ENCODE results near the gene DNAJB6.

The DNAJB6 gene

DNA sequence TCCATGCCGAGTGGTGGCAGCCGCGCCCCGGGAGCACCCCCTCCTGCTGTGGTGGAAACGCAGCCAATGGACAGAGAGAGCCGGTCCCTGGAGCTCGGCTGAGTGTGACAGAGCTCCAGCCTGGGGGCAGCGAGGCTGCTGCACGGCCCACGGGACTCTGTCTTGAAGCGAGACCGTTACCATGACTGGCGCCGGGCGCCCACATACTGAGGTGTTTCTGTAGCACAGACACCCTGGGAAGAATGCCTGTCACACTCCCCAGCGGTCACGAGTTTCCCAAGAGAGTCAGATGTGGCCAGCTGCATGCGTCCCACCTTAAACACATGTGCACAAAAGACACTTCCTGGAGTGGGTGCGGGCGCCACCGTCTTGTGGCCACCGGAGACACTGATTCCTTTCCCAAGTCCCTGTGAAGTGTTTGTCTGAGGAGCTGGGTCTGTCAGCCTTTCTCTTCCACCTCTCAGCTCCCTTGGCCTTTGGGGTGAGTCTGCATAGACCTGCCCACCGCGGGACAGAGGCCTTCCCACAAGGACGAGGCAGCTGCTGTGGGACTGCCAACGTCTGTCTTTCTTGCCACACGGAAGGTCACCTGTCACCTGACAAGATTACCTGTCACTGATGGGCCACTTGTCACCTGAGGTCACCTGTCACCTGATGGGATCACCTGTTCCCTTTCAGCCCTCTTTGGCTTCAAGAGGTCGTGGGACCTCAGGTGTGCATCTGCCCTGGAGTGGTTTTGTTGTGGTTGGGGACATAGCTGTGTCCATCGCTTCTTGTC, 94.6 kb downstream of the DNAJB6 start:
- DNase-seq: no peak

DNA sequence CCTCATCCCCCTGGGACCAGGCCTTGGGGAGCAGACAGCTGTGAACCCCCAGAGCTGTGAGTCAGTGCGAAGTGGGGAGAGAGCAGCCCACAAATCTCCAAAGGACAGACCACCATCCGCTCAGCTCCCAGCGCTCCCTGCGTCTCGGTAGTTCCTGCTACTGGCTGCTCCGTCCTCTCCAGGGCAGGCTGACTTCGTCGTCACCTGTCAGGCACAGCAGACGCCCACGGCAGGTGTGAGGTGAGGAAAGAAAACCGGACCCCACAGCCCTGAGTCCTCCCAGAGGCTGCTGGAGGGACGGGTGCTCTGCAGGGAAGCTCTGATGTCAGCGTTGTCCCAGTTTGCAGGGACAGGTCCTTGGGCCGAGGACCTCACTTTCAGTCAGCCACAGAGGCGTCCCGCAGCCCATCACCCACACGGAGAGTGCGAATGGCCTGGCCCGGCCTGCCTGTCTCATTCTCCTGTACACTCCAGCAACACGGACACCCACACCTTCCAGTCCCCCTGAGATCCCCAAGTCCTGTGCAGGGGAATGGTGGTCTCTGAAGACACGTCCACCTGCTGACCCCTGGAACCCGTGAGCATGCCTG, 95.2 kb downstream of the DNAJB6 start:
- no peak for DNase-seq

DNA sequence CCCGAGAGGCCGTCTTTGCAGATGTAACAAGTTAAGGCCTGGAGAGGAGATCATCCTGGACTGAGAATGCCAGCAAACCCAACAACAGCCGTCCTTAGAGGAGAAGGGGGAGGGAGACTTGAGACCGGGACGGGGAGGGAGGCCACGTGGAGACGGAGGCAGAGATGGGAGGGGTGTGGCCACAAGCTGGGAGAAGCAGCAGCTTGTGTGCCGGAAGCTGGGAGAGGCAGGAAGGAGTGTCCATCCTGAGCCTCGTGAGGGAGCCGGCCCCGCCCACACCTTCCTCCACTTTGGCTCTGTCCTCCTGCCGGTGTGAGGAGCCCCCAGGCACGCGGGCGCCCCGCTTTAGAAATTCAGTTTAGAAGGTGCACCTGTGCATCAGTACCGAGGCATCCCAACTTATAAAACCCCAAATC, 95.7 kb downstream of the DNAJB6 start:
- DNase-seq: peak; percentile 74

DNA sequence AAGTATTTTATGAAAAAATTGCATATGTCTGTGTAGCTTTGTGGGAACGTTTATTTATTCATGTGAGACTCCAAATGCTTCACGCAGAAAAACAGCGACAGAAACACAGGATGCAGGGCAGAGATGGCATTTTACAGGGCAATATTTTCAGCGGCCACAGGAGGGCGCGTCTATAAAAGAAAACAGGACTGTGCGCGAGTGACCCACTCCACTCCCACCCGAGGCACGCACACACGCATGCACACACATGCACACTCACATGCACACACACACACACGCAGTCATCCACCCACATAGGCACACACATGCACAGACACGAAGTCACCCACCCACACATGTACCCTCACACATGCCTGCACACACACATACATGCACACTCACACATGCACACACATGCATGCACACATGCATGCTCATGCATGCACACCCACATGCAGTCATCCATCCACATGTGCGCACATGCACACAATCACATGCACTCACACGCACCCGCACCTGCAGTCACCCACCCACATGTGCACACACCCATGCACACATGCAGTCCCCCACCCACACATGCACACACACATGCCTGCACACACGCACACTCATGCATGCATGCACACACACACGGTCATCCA, 96.3 kb downstream of the DNAJB6 start:
- peak; percentile 87 for DNase-seq

DNA sequence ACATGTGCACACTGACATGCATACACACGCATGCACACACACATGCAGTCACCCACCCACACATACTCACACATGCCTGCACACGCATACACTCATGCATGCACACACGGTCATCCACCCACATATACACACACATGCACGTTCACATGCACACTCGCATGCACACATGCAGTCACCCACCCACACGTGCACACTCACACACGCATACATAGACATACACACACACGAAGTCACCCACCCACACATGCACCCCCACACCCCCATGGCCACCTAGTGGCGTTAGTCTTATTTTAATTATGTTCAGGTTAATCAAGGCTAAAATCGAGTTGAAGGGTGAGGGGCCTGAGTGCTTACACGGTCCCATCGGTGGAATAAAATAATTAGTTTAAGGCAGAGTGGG, 96.8 kb downstream of the DNAJB6 start:
- DNase-seq: no peak

DNA sequence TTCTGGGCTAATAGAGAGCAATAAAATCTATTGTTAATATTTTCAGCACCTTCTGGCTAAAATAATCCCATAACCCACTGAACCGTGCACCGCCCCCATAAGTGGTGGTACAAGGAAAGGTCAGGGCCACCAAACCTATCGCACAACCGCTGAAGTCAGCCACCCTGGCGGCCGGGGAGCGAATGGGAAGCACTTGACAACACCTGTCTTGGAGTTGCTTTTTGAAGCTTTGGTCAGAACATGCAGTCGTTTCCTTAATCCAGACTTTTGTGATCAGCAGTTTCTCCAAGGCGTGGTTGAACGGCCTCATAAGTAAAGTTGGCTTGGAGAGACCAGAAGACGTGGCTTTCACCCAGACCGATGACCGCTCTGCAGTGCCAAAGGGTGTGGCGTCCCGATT, 97.4 kb downstream of the DNAJB6 start:
- no peak for DNase-seq

DNA sequence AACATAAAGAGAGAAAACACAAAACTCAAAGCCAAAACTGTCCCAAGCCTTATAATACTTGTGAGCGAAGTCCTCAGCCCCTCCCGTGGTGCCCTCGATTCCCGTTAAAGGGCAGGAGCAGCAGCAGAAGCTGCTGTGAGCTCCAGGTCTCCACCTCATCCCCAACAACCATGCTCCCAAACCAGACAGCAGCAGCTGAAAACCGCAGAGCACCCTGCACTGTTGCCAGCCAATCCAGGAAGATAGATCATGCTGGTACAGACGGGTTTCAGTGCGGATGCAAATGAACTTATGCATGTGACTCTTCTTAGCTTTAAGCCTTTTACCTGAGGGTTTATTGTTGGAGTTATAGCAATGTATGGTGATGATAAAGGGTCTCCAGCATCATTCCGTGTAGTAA, 97.9 kb downstream of the DNAJB6 start:
- no peak for DNase-seq

DNA sequence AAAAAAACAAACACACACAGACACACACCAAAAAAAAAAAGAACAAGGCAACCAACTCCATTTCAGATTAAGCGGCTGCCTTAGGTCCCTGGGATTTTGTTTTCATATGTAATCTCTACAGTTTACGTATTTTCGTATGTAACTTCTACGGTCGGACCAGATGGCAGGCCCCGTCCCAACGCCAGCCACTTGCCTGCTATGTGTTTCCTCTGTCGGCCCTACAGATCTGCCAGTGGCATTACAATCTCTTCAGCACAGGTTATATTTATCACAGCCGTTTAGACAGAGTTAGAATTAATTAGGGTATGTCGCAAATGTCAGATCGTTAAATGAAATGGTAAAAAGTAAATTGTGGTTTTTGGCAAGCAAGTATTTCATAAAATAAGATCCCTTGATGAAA, 99.3 kb downstream of the DNAJB6 start:
- DNase-seq: no peak

DNA sequence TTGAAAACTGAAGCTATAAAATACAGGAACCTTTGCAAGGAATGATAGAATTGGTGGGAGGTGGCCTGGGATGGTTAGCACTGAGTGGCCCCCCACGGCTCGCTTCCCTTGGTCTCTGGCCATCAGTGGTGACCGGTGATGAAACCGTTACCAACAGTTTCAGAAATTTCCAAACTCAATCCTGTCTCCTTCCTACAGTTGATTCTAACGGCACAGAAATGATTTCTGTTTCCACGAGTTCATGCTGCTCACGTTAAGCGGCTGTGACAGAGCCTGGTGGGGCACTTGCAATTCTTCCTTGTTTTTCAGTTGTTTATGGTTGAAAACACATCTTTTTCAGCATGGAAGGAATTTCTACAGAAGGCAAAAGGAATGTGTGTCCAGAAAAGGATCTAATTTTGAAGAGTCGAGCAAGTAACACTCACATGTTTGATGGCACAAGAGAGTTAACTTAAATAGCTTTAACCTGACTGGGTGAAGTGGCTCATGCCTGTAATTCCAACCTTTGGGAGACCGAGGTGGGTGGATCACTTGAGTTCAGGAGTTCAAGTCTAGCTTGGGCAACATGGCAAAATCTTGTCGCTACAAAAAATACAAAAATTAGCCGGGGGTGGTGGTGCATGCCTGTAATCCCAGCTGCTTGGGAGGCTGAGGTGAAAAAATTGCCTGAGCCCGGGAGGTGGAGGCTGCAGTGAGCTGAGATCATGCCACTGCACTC, 100.1 kb downstream of the DNAJB6 start:
- no peak for DNase-seq

DNA sequence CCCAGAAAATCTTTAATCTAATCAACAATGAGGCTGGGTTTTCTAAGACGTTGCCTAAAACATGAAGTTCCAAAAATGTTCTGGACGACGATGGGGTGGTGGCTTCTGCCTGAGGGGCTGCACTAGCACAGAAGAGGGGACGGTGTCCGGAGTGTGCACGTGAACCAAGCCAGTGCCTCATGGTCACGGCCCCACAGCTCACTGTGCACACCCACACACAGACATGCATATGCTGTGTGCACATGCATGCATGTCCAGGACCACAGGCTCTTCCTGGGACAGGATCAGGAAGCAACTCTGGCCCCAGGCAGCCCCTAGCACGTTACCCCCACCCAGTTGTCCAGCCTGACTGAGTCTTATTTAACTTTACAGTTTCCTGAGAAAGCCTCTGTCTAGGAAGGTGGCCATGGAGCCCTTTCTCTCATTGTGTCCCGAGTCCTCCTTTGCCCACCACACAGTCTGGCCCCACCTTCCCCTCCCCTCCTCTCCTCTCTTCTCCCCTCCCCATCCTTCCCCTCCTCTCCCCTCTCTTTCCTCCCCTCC, 100.8 kb downstream of the DNAJB6 start:
- DNase-seq: no peak

DNA sequence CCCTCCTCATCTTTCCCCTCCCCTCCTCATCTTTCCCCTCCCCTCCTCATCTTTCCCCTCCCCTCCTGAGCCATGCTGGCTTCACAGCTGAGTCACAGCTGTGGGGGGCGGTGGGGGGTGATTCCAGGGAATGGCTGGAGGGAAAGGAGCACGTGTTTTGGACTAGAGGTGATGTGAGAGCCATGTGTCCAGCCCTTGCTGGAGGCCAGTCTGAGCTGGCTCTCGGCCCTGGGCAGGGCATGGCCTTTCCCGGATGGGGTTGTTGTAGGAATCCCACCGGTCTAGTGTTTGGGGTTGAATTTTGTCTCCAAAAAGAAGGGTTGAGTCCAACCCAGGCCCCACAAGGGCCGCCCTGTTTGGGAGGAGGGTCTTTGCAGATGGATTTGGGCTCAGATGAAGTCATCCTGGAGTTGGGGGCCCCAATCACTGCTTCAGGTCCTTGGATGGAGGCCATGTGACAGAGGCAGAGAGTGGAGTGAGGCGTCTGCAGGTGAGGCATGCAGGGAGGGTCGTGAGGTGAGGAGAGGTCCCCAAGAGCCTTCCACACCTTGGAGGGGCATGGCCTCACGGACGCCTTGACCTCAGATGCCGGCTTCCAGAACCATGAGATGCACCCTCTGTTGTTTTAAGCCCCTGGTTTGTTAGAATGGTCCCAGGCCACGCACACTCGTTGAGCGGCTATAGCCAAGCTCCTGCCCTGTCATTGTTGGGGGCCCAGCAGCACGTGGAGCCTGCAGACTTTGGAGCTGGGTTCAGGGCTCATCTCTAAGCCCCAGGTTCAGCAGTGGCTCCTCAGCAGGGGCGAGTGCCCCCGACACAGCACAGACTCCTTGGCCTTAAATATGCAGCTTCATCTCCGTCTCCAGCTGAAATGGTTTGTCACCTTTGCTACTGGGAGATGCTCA, 101.6 kb downstream of the DNAJB6 start:
- no peak for DNase-seq

DNA sequence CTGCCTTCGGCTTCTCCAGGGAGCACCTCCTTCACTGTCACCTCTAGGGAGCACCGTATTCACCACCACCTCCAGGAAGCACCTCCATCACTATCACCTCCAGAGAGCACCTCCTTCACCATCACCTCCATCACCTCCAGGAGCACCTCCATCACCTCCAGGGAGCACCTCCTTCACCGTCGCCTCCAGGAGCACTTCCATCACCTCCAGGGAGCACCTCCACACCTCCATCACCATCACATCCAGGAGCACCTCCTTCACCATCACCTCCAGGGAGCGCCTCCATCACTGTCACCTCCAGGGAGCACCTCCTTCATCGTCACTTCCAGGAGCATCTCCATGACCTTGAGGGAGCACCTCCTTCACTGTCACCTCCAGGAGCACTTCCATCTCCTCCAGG, 102.3 kb downstream of the DNAJB6 start:
- DNase-seq: no peak

DNA sequence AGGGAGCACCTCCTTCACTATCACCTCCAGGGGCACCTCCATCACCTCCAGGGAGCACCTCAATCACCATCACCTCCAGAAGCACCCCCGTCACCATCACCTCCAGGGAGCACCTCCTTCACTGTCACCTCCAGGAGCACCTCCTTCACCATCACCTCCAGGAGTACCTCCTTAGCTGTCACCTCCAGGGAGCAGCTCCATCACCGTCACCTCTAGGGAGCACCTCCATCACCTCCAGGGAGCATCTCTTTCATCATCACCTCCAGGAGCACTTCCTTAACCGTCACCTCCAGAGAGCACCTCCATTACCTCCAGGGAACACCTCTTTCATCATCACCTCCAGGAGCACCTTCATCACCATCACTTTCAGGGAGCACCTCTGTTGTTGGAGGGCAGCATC, 103.0 kb downstream of the DNAJB6 start:
- DNase-seq: no peak

DNA sequence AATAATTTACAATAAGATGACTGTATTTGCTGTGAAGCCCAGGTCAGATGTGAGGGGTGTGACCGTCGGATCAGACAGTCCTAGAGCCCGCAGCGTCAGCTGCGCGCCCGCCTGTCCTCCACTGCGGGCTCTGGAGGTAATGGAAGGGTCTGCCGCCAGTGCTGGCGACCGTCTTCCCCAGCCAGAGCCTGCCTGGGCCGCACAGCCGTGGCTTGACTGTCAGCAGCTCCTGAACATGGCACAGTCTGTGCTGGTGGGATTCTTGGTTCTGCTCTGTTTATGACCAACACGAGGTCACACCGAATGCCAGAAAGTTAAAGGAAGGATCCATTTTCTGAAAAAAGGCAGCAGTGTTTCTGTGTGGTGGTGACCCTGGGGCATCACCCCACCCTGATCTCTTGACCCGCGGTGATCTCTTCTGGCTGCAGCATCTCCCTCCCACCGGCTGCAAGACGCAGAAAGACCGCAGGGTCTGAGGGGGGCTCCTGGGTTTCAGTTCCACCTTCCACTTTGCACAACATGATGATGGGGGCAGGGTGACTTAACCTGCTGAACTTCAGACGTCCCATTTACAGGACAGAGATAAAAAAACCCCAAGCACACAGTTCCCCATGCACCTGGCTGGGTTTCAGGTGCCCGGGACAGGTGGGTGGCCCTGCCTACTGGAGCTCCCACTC, 103.7 kb downstream of the DNAJB6 start:
- DNase-seq: no peak

DNA sequence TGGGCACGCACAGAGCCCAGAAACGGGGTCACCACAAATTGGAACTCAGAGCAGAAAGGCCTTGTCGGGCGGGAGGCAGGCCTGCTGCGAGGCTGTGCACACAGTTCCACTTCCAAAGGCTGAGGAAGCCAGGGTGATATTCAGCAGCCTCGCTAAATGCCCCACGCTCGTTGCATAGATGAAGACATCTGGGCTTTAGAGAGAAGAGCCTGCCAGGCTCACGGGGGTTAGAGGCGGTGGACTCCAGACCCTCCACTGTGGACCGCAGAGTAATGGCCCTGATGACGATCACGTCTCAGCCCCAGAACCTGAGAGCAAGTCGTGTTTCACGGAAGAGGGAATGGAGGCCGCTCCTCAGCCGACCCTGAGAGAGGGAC, 104.2 kb downstream of the DNAJB6 start:
- DNase-seq: no peak

DNA sequence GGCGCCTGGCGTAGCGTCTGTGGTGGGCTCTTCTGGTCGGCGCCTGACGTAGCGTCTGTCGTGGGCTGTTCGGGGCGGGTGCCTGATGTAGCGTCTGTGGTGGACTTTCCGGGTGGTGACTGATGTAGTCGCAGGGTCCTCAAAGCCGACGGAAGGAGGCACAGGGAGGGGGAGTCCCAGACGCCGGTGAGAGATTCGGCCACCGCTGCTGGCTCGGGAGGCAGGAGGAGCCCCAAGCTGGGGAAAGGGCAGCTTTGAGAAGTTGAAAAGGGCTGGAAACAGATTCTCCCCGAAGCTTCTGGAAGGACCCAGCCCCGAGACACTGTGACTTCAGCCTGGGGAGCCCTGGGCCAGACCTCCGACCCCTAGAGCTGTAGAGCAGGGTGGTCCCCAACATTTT, 105.7 kb downstream of the DNAJB6 start:
- DNase-seq: no peak

DNA sequence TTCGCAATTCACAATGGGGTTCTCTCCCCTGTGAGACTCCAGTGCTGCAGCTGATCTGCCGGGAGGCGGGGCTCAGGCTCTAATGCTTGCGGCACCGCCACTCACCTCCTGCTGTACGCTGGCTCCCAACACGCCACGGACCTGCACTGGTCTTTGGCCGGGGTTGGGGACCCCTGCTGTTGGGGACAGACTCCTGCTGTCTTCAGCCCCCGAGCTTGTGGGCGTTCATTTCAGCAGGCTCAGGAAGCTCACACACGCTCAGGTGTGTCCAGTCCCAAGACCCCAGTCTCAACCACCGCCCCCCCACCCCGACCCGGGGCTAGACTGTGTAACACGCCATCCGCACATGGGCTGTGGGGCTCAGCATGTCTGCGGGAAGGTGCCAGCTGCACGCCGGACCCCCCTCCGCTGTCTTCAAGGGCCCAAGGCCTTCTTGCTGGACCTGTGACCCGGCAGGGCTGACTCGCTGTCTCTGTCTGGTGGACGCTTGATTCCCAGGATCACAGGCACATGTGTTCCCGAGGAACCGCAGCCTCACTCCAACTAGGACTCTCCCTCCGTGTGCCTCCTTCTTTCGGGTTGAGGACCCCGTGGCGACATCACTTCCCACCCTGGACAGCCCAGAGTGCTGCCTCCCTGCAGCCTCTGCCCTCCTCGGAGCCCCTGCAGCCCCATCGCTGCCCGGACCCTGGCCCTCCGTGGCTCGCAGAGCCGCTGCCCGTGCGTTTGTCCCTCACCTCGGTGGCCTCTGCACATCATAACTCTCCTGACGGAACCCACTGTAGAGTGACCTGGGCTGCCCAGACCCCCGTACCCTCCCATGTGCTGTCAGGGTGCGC, 106.4 kb downstream of the DNAJB6 start:
- no peak for DNase-seq

DNA sequence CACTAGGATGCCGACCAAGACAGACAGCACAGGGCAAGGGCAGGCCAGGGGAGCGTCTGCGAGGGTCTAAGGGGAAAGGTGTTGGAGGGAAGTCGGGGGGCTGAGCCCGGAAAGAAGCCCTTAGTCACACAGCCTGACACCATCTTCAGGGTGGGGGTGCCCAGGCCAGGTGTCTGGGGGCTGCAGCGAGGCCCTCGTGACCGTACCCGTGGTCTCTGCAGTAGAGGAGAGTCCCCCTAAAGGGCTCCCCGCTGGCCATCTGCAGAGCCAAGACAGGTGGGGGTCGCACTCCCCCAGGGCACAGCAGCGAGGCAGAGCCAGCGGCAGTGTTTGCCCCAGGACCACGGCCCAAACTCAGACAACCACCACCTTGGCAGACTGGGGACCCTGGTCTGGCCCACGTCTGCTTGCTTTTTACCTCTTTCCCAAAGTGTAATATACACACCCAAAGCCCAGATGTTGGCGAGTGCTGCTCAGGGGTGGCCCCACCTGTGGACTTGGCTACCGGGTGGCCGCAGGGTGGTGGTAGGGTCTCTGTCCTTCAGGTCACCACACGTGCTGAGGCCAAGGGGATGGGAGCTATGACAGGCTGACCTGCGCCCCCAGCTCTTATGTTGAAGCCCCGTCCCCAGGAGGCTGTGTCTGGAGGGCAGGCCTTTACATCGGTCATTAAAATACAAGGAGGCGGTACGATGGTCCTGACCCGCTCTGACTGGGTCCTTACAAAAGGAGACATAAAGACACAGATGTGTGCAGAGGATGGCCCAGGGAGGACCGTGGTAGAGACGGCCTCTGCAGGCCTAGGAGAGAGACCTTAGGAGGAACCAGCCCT, 107.4 kb downstream of the DNAJB6 start:
- DNase-seq: no peak

DNA sequence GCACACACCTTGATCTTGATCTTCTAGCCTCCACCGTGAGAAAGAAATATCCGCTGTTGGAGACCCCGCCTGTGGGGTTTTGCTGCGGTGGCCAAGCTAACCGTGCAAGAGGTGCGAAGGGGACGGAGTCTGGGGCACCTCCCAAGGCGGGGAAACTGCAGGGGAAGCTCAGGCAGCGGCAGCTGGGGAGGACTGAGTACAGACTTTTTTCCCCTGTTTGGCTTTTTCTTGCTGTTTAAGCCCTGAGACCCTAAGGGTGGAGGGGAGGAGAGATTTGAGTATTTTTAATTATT, 108.0 kb downstream of the DNAJB6 start:
- no peak for DNase-seq
